Mononuclear cell (primary cell): ENCODE results near the gene CACNA1S. TPM values are rescaled to one million over a fixed set of nuclear protein-coding genes. Genes with fewer than 3 reads are reported as not detected.

ENCODE experiments used
- H3K27me3 ChIP-seq: 2 replicates; pipeline ENCODE4 v1.6.0; 2011; ENCODE audit warnings: low read length, control low read depth; ENCODE audit not compliant: insufficient read depth
- H3K4me1 ChIP-seq: 2 replicates; pipeline ENCODE4 v1.5.1; 2011; ENCODE audit warnings: mild to moderate bottlenecking, low read length, control low read depth; ENCODE audit not compliant: insufficient read depth
- H3K4me3 ChIP-seq: 2 replicates; pipeline ENCODE4 v1.5.1; 2011; ENCODE audit warnings: mild to moderate bottlenecking, low read length, moderate library complexity
- H3K9me3 ChIP-seq: 2 replicates; pipeline ENCODE4 v1.5.1; 2011; ENCODE audit warnings: low read depth, mild to moderate bottlenecking, control low read depth, low read length
- total RNA-seq: library from RNA; depleted of rRNA; stranded (reverse); fragments of >200 nt; gene quantifications from one replicate; pipeline ENCODE4 v1.2.3, GENCODE V29; 2012

The CACNA1S gene
- total RNA-seq, 1 donor, result not detected

DNA sequence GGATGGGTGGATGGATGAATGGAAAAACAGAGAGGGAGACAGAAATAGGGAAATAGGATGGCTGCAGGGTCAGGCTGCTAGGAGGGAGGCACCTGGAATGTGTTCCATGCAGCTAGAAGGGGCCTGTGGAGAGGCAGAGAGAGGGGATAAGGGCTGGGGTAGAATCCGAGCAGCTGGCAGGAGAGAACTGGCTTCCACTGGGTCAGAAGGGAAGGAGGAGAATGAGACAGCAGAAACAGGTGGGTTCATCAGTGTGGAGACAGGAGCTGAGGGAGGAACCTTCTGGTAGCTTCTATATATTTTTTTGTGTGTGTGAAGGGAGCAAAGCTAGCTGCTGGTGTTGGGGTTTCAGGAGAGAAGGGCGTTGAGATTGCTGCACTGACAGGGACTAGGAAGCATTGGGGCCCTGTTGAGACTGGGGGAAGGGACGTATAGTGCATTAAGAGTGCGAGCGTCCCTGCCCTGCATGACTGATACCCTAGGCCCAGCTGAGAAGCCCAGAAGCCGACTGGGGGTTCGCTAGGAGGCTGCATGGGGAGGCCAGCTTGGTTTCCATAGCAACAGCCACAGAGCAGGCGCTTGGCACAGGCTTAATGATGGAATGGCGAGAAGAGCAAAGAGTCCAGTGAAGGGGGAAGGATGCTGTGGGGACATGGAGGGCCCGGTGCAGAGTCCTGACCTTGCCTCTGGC, 73.9 kb downstream of the CACNA1S start:
- H3K4me3 ChIP-seq, result no peak overlapping the region
- H3K27me3 ChIP-seq, result no peaks in the 10 kb centered on the region
- H3K4me1 ChIP-seq, result peaks cover 6% of the 10 kb centered on the region
- H3K9me3 ChIP-seq, result no peaks in the 10 kb centered on the region

DNA sequence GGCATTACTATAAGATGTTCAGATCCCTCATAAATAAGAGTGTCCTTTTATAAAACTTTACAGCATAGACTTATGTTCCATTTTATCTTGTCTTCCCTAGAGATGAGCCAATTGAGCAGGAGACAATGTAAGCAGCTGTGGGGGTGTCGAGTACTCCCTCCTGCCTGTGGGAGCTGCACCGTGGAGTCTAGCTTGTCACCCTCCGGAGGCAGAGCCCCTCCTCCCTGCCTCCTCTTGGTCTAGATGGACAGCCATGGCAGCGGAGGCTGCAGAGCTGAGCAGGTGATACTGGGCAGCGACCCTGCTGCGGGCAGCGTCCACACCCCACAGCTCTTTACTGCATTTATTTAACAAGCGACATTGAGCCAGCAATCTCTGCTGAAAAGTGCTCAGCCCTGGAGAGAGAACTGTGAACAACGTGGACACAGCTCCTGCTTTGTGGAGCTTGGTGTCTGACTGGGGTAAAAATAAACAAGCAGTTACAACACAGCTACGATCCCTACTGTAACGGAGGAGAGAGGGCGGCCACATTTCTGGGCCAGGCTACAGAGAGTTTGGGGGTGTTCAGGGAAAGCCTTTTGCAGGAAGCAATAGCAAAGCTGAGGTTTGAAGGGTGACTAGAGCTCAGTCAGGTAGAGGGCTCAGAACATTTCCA, 75.9 kb downstream of the CACNA1S start:
- Histone ChIP-seq H3K9me3 (no peaks in the 10 kb centered on the region), H3K4me3 (no peak overlapping the region), H3K4me1 (no peaks in the 10 kb centered on the region), H3K27me3 (no peaks in the 10 kb centered on the region)

DNA sequence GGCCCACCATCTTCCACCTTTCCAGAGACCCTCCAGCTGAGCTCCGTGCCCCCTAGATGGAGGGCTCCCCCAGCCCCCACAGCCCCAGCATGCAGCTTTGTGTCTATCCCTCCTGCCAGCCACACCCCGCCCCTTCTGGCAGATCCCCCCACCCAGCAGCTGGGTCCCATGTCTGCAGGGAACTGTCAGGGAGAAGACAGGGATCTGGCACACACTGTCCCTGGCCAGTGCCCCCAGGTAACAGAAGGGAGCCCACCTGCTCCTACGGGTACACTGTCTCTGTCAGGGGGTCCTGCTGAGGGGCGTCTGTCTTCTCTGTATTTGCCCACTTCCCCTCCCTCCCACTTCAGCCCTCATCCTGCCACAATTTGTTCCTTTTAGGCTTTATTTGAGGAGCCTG, 77.6 kb downstream of the CACNA1S start:
- no peak overlapping the region for H3K4me3 ChIP-seq
- no peaks in the 10 kb centered on the region for H3K9me3 ChIP-seq
- H3K27me3 ChIP-seq, result no peaks in the 10 kb centered on the region
- H3K4me1 ChIP-seq, result no peaks in the 10 kb centered on the region

DNA sequence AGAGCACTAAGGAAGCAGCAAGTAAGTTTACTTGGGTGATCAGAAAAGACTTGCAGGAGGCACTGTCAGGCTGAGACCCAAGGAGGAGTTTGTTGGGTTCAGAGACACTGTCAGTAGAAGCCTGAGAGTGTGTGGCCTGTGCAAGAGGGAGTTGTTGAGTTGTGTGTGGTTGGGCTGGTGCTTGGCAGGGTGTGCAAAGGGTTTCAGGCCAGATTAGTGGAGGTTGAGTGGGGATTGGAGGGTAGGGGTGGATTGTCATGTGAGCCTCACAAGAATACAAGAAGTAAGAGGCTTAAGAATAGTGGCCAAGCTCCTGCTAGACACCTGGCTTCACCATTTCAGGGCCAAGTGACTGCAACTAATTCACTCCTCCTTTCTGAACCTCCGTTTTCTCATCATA, 79.8 kb downstream of the CACNA1S start:
- Histone ChIP-seq H3K27me3 (no peaks in the 10 kb centered on the region), H3K4me1 (peaks cover 15% of the 10 kb centered on the region), H3K9me3 (no peaks in the 10 kb centered on the region), H3K4me3 (no peak overlapping the region)

DNA sequence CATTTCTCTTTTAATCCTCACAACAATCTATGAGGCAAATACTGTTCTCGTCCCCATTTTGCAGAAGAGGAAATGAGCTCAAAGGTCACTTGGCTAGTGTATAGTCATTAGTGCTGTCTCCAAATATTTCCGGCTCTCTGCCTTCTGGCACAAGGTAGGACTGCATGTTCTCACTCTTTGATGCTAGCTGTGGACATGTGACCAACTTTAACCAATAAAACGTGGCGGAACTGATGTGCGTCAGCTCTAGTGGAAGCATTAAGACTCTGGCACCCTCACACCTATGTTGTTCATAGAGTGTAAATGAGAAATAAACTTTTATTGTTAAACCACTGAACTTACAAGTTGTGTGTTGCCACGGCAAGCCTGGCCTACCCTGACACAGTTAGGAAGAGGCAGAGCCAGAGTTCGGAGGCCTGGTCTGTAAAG, 83.8 kb downstream of the CACNA1S start:
- Histone ChIP-seq H3K9me3 (no peaks in the 10 kb centered on the region), H3K27me3 (no peaks in the 10 kb centered on the region), H3K4me3 (no peak overlapping the region), H3K4me1 (peaks cover 52% of the 10 kb centered on the region)

DNA sequence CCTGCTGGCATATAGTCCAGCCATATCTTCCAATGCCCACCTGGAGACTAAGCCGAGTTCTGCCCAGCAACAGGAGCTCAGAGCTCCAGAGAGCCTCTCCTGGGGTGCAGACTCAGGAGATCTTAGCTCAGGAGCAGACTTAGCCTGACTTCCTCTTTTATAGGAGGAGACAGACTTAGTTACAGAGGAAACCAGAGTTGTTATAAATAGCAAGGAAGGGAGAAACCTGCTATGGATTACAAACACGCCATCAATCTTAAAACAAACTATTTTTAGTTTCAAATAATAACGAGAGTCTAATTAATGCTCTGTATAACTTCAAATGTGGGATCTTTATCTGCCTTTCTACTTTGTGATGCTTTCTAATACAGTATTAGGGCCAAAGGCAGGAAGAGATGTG, 85.4 kb downstream of the CACNA1S start:
- peaks cover 65% of the 10 kb centered on the region for H3K4me1 ChIP-seq
- no peak overlapping the region for H3K4me3 ChIP-seq
- H3K27me3 ChIP-seq, result no peaks in the 10 kb centered on the region
- H3K9me3 ChIP-seq, result no peaks in the 10 kb centered on the region

DNA sequence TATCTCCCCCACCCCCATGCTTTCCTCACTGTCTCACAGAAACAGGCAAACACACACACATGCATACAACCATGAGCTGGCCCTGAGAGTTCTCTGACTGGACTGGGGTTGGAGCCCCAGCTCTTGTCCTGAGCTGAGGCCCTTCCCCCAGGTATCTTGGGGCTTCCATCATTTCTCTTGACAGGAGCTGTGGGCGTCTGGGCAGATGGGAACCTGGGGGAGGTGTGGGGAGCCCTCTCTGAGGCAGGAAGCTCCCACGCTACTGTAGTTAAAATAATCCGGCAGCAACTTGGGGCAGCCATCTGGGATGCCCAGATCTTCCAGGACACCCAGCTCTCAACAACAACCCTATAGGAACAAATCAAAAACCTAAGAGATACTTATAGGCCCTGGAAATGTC, 86.0 kb downstream of the CACNA1S start:
- Histone ChIP-seq H3K4me3 (no peak overlapping the region), H3K27me3 (no peaks in the 10 kb centered on the region), H3K9me3 (no peaks in the 10 kb centered on the region), H3K4me1 (peaks cover 71% of the 10 kb centered on the region)

DNA sequence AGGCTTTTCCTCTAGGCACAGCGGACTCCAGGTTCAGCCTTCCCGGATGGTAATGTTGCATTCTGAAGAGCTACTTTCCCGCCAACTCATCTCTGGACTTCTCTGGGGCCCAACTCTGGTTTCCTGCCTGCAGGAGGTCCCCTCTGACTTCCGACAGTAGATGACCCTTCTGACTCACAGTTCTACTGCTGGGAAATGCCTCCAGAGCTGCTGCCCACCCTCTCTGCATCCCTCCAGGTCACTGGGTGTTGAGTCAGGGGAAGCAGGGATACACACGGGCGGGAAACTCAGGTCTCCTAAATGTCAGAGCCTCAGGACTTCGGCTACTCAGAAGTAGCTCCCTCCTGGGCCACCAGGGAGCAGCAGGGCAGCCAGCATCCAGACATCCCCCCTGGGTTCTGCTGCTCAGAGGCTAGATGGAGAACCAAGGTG, 86.6 kb downstream of the CACNA1S start:
- Histone ChIP-seq H3K9me3 (no peaks in the 10 kb centered on the region), H3K4me1 (peaks cover 77% of the 10 kb centered on the region), H3K4me3 (no peak overlapping the region), H3K27me3 (no peaks in the 10 kb centered on the region)

DNA sequence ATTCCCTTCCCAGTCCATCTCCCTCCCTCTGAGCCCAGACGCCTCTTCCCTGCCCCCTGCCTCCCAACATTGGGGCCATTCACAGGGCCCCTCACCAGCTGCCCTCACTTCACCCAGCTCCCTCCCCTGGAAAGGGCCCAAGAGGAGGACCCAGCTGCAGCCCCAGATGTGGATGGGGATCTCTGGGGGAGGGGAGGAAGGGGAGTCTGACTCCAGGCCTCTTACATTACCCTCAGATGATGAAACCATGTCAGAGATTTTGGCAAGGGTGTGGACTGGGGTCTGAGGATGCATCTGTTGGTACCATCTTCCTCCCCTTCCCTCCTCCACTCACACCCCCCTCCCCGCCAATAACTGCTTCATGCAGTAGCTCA, 87.6 kb downstream of the CACNA1S start:
- Histone ChIP-seq H3K27me3 (no peaks in the 10 kb centered on the region), H3K4me1 (peaks cover 87% of the 10 kb centered on the region), H3K4me3 (no peak overlapping the region), H3K9me3 (no peaks in the 10 kb centered on the region)

DNA sequence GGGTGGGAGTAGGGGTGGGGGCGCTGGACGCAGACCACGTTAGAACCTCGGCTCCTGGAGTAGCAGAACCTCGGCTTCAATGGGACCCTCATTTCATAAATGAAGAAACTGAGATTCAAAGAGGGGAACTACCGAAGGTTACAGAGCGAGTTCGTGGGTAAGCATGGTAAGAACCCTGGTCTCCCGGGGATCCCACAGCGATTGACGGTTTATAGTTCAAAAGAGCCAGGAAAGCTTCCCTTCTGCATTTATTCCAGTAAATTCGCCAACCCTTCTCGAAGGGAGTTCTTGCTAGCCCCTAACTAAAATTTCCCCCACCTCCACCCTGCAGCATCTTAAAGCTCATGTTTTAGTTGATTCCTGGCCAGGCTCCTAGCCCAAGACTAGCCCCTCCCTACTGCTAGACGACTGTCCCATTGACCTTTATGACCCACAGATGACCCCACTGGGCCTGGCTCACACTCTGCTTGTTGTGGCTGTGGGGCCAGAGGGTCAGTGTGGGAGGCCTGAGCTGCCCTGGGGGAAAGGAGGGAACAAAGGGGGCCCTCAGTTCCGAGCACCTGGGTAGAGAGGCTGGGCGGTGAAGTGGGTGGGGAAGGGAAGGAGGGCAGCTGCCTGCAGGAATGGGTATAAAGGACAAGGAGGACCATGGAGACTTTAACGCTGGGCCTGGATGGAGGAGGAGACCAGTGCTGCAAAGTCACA, 88.2 kb downstream of the CACNA1S start:
- H3K4me1 ChIP-seq, result peaks cover 92% of the 10 kb centered on the region
- H3K27me3 ChIP-seq, result no peaks in the 10 kb centered on the region
- no peaks in the 10 kb centered on the region for H3K9me3 ChIP-seq
- no peak overlapping the region for H3K4me3 ChIP-seq

DNA sequence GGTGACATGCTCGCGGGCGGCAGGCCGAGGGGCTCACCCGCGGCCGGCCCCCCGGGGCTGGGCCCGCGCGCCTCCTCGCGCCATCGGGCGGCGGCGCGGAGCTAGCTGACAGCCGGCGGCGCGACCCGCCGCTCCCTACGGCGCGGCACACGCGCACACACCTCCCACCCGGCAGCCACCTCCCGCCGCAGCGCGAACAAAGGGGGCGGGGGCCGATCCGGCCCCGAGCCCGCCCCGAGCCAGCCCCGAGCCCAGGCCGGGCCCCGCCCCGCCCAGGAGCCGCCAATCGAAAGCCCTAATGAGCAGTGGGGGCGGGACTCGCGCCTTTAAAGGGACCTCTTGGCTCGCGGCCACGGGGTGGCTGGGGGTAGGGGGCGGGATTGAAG, 88.7 kb downstream of the CACNA1S start, which contains the start of gene KIF21B:
KIF21B (minus strand) TSS at position 198 of the 386 bp plus-strand sequence. CDS start 331 bp downstream, outside the sequence.
- Histone ChIP-seq H3K27me3 (no peaks in the 10 kb centered on the region), H3K4me3 (peak within 1 kb of the TSS; percentile 67), H3K9me3 (no peaks in the 10 kb centered on the region), H3K4me1 (peaks cover 94% of the 10 kb centered on the region)

DNA sequence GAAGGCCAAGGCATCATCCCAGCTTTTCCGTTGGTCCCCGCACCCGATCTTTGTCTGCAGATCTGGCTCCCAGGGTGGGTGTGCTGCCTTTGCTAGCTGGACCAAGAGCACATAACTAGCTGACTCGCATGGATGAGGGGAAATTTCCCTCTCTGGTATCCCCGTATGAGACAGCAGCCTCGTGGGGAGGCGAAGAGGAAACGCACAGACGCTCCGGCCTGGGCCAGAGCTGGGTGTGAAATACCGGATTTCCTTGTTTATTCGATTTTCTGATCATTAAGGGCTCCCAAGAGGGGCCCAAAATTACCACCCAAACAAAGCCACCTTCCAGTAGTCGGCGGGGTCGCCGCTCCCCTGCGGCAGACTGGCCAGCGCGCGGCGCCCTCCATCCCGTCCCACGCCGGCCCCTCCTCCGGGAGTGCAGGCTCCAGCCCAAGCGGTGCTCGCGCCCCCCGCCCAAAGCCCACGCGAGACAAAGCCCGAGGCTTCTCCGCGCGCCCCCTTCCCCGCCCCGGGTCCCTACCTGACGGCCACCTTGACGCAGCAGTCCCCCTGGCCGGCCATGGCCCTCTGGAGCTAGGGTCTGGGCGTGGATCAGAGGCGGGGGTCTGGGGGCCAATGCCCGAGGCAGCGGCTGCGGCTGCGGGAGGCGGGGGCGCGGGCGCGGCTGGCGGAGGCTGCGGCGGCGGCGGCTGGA, 89.3 kb downstream of the CACNA1S start:
- peaks cover 94% of the 10 kb centered on the region for H3K4me1 ChIP-seq
- peak overlapping the region; percentile 67 for H3K4me3 ChIP-seq

DNA sequence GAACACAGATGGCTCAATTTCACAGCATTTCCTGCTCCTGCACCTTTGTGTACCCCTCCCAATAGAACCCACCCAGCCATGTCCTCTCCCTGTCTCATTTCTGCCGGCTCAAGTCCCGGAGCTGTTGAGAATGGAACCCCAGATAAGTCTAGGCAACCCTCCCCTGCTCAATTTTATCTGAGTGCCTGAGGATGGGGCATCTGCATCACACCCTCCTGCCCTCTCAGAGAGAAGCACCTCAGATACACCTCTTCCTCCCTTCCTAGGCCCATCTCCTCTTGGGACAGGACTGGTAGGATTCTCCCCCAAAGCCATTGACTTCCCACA, 89.8 kb downstream of the CACNA1S start:
- H3K27me3 ChIP-seq, result no peaks in the 10 kb centered on the region
- H3K4me3 ChIP-seq, result peak overlapping the region; percentile 67
- H3K4me1 ChIP-seq, result peaks cover 94% of the 10 kb centered on the region
- no peaks in the 10 kb centered on the region for H3K9me3 ChIP-seq

More for the DNA sequence above, 89.3 kb downstream of the CACNA1S start:
- Histone ChIP-seq H3K27me3 (no peaks in the 10 kb centered on the region), H3K9me3 (no peaks in the 10 kb centered on the region)

DNA sequence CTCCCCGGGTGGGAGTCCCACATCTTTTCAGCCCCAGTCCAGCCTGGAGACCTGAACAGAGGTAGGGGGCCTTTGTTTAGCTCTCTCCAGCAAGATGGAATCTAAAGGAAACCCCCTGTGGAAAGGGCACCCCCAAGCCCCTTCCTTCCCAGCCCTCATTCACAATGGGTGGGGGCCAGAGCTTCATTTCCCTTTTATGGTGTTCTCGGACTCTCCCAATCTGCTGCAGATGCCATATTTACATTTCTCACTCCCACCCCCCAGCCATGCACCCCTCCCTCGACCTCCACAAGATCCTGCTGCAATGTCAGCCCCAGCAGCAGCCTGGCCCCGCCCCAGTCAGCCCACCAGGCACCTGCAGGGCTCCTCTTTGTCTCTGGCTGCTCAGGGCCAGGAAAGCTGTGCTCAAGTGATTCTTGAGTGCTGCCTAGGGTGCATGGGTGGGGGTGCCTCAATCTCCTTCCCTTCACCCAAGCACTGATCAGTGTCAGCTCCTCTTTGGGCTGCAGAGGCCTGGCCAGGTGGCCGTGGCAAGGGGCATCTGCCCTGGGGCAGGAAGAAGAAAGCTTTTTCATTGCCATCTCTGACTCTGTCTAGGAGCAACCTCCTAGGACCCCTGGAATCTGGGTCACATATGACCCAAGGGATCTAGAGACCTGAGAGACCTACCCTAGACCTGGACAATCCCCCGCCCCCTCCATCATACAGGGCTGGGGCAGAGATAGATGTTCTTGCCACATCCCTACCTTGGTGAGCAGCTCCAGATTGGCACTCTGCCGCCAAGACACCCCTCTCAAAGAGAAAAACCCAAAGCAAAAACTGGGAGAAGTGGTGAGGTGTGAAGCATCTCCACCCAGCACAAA, 90.4 kb downstream of the CACNA1S start:
- Histone ChIP-seq H3K27me3 (no peaks in the 10 kb centered on the region), H3K4me1 (peaks cover 94% of the 10 kb centered on the region), H3K4me3 (peak overlapping the region; percentile 67), H3K9me3 (no peaks in the 10 kb centered on the region)
